ENCODE results near the gene CCDC102B. TPM values are rescaled to one million over a fixed set of nuclear protein-coding genes. Genes with fewer than 3 reads are reported as not detected.

The CCDC102B gene
- total RNA-seq, 1 experiment from 2014 or later: 0.92 TPM

GRCh38 chr18:68830256-68831045, 32.6 kb downstream of the CCDC102B start:
- Histone ChIP-seq H3K9me3 (ENCODE audit: control insufficient read depth, insufficient read depth, low read depth, low read length) (no peaks in the 10 kb centered on the region), H3K36me3 (ENCODE audit: control insufficient read depth, insufficient read depth, low read length) (no peaks in the 10 kb centered on the region), H3K27me3 (ENCODE audit: control insufficient read depth, insufficient read depth, low read length) (no peaks in the 10 kb centered on the region), H3K27ac (ENCODE audit: low read length) (no peak overlapping the region), H3K4me3 (ENCODE audit: low read depth in 2 of 2, low read length in 2 of 2) (no peak overlapping the region), H3K4me1 (ENCODE audit: control insufficient read depth, insufficient read depth, low read length) (no peaks in the 10 kb centered on the region)
- intact Hi-C loops (cut with micrococcal nuclease; ENCODE audit: unreplicated experiment) (no loop called here), in situ Hi-C loops (cut with HindIII; ENCODE audit: low pct_unique_long_range_greater_than_20kb, low sequenced_read_pairs) (no loop called here)
- ChIA-PET POLR2A (no interaction called here), CTCF (no interaction called here)
- TF ChIP-seq TCF7L2 (IDR thresholded peaks at IDR 0.05; ENCODE audit: low read depth, low read length) (no peak), POLR2AphosphoS5 (IDR thresholded peaks at IDR 0.05; ENCODE audit: low read depth, low read length) (no peak), SIN3A (IDR thresholded peaks at IDR 0.05; ENCODE audit: borderline replicate concordance, insufficient read depth, low read depth, low read length) (no peak), CTCF (IDR thresholded peaks at IDR 0.05) (no peak)
- TF ChIP-seq, protein P1, sequence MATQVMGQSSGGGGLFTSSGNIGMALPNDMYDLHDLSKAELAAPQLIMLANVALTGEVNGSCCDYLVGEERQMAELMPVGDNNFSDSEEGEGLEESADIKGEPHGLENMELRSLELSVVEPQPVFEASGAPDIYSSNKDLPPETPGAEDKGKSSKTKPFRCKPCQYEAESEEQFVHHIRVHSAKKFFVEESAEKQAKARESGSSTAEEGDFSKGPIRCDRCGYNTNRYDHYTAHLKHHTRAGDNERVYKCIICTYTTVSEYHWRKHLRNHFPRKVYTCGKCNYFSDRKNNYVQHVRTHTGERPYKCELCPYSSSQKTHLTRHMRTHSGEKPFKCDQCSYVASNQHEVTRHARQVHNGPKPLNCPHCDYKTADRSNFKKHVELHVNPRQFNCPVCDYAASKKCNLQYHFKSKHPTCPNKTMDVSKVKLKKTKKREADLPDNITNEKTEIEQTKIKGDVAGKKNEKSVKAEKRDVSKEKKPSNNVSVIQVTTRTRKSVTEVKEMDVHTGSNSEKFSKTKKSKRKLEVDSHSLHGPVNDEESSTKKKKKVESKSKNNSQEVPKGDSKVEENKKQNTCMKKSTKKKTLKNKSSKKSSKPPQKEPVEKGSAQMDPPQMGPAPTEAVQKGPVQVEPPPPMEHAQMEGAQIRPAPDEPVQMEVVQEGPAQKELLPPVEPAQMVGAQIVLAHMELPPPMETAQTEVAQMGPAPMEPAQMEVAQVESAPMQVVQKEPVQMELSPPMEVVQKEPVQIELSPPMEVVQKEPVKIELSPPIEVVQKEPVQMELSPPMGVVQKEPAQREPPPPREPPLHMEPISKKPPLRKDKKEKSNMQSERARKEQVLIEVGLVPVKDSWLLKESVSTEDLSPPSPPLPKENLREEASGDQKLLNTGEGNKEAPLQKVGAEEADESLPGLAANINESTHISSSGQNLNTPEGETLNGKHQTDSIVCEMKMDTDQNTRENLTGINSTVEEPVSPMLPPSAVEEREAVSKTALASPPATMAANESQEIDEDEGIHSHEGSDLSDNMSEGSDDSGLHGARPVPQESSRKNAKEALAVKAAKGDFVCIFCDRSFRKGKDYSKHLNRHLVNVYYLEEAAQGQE (IDR thresholded peaks at IDR 0.05; ENCODE audit: insufficient read depth in 1 of 2, low read depth in 2 of 2, low read length in 1 of 2): no peak
- ATAC-seq (no peak), DNase-seq (ENCODE audit: low read depth, low spot score) (no peak)
- no TSS peak for BruUV-seq (replicated peaks)

DNA sequence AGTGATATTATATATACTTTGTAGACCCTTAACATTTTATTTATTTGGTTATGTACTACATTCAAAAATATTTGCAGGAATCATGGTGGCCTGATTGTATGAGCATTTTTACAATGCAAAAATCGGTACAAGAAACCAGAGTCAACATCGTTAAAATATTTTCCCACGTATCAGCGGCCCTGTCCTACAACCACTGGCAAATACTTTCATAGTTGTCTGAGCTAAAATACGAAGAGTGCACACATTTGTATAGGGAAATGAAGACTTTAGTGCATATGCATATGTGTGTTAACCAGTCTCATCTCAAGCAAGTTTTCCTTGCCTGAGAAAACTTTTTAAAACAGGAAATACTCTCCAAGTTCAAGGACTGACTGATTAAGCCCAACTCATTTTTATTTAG, 35.9 kb downstream of the CCDC102B start:
- H3K27ac ChIP-seq (ENCODE audit: low read length): no peak overlapping the region

More for the DNA sequence above, 35.9 kb downstream of the CCDC102B start:
- TF ChIP-seq TCF7L2 (IDR thresholded peaks at IDR 0.05; ENCODE audit: low read depth, low read length): no peak
- TF ChIP-seq, protein P1 (IDR thresholded peaks at IDR 0.05; ENCODE audit: insufficient read depth in 1 of 2, low read depth in 2 of 2, low read length in 1 of 2): no peak
- TF ChIP-seq CTCF (IDR thresholded peaks at IDR 0.05): no peak
- TF ChIP-seq POLR2AphosphoS5 (IDR thresholded peaks at IDR 0.05; ENCODE audit: low read depth, low read length): no peak
- TF ChIP-seq SIN3A (IDR thresholded peaks at IDR 0.05; ENCODE audit: borderline replicate concordance, insufficient read depth, low read depth, low read length): no peak
- no peaks in the 10 kb centered on the region for H3K4me1 ChIP-seq (ENCODE audit: control insufficient read depth, insufficient read depth, low read length)
- no TSS peak for BruUV-seq (replicated peaks)
- in situ Hi-C loops (cut with HindIII; ENCODE audit: low pct_unique_long_range_greater_than_20kb, low sequenced_read_pairs): no loop called here
- no peak overlapping the region for H3K4me3 ChIP-seq (ENCODE audit: low read depth in 2 of 2, low read length in 2 of 2)
- intact Hi-C loops (cut with micrococcal nuclease; ENCODE audit: unreplicated experiment): no loop called here
- ChIA-PET POLR2A (no interaction called here), CTCF (no interaction called here)
- no peaks in the 10 kb centered on the region for H3K9me3 ChIP-seq (ENCODE audit: control insufficient read depth, insufficient read depth, low read depth, low read length)
- no peaks in the 10 kb centered on the region for H3K27me3 ChIP-seq (ENCODE audit: control insufficient read depth, insufficient read depth, low read length)
- no peak for ATAC-seq
- H3K36me3 ChIP-seq (ENCODE audit: control insufficient read depth, insufficient read depth, low read length): no peaks in the 10 kb centered on the region
- no peak for DNase-seq (ENCODE audit: low read depth, low spot score)

Data from Panc1 (cell line).